ENCODE data around the gene HES1.
"Not testable (repeated sequence)": the region's sequence is repeated elsewhere in the genome, so short reads cannot be mapped to it uniquely, and the experiment has no call there.

The HES1 gene, protein sequence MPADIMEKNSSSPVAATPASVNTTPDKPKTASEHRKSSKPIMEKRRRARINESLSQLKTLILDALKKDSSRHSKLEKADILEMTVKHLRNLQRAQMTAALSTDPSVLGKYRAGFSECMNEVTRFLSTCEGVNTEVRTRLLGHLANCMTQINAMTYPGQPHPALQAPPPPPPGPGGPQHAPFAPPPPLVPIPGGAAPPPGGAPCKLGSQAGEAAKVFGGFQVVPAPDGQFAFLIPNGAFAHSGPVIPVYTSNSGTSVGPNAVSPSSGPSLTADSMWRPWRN

GRCh38 chr3:194135806-194136518, at the start of gene HES1:
Gene HES1, plus strand, starts transcription at chr3:194136148. Its CDS starts 233 bp downstream, at chr3:194136381.
- FAIRE-seq (peak; percentile 28), DNase-seq (ENCODE audit: insufficient read length, low spot score) (peak; percentile 92)

GRCh38 chr3:194086388-194087075, 49.4 kb upstream of the HES1 start:
- DNase-seq (ENCODE audit: insufficient read length, low spot score) (no peak), FAIRE-seq (no peak)

DNA sequence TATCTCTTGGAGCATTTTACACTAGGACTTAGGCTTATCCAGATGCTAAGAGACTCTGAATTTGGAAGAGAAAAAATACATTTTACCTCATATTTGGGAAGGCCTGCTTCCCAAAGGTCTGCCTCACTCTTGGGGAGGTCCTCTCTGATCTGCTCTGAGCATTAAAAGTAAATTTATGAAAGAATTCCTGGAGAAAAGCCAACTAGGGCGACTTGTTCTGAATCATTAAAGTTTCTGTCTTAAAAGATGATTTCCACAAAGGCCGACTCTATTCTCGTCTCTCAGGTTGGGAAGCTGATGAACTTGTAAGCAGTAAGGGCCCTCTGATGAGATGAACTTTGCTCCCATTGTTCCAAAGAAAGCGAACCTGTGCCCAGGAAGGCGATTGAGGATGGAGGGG, 48.7 kb upstream of the HES1 start:
- no peak for DNase-seq (ENCODE audit: insufficient read length, low spot score)
- no peak for FAIRE-seq

GRCh38 chr3:194087995-194088855, 47.7 kb upstream of the HES1 start:
- FAIRE-seq (no peak), DNase-seq (ENCODE audit: insufficient read length, low spot score) (no peak)

DNA sequence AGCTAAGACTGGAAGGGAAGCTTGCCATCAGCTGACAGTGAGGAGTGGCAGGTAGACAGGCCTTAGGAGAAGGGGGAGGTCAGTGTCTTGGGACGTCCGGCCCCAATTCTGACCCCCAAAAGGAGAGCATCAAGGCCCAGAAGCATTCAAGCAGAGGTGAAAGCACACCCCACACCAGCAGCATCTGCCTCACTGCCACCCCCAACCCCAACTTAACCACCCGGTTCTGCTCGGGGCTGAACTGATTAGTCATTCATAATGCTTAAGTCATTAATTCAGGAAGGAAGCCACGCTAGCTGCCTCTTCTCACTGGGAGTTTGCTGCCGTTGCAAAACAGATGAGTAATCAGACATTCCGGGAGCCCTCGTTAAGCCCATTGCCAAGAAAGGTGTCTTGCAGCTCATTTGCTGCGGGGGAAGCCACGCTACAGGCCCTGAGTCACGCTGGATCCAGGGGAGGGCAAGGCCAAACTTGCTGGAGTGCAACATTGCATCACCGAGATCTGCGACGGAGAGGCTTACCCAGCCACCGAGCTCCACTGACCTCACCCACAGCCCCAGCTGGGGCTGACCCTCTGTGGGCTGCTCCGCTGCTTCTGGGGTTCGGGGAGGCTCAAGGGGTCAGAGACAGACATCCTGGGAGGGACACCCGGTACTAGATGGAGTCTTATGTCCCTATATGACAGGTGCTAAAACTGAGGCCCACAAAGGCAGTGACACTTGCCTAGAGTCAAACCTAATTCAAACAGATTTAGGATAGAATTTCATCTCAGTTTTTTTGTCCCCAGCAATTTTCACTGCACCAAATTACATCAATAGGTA, 46.4 kb upstream of the HES1 start:
- DNase-seq (ENCODE audit: insufficient read length, low spot score) = peak; percentile 96
- peak; percentile 95 for FAIRE-seq

DNA sequence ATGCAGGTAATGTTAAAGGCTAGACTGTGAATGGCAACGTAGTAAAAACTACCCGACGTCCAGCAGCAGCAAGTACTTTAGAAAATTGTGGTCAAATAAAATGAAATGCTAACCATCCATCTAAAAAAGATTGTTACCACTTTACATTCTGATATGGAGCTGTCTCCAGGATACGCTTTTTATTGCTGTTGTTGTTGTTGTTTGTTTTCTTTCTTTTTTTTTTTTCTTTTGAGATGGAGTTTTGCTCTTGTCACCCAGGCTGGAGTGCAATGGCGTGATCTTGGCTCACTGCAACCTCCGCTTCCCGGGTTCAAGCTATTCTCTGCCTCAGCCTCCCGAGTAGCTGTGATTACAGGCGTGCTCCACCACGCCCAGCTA, 45.8 kb upstream of the HES1 start:
- not testable (repeated sequence) for DNase-seq (ENCODE audit: insufficient read length, low spot score); FAIRE-seq

- no peak for FAIRE-seq
- DNase-seq (ENCODE audit: insufficient read length, low spot score) = no peak
Measured at GRCh38 chr3:194090716-194091115, 45.2 kb upstream of the HES1 start.

- DNase-seq (ENCODE audit: insufficient read length, low spot score) (peak; percentile 76), FAIRE-seq (no peak)
Measured at GRCh38 chr3:194091141-194091540, 44.8 kb upstream of the HES1 start.

DNA sequence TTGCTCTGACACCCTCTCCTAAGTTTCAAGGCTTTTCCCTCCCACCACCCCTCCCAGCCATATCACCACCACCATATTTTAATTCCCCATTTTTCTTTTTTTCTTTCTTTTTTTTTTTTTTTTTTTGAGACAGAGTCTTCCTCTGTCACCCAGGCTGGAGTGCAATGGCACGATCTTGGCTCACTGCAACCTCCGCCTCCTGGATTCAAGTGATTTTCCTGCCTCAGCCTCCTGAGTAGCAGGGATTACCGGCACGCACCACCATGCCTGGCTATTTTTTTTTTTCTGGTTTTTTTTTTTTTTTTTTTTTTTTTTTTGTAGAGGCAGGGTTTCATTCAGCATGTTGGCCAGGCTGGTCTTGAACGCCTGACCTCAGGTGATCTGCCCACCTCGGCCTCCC, 44.1 kb upstream of the HES1 start:
- DNase-seq (ENCODE audit: insufficient read length, low spot score); FAIRE-seq: not testable (repeated sequence)

DNA sequence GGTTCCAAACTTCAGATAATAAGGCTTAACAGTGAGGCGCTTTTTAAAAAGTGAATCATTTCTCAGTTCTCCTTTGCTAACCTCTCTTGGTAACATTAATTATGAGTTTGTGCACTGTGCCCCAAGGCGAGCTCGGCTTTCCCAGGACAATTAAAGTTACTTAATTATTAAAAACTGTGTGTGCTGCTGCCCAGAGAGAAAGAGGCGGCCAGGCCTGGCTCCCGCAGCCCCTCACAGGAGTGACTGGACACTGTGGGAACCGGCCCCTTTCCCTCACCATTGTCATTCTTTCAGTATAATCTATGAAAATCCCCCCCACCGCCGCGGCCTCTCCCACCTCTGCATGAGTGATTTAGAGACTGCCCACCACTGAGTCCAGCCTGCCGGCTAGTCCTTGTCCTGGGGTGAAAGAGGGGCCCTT, 43.1 kb upstream of the HES1 start:
- no peak for DNase-seq (ENCODE audit: insufficient read length, low spot score)
- FAIRE-seq = no peak

- no peak for FAIRE-seq
Measured at GRCh38 chr3:194093842-194094241, 42.1 kb upstream of the HES1 start.

DNA sequence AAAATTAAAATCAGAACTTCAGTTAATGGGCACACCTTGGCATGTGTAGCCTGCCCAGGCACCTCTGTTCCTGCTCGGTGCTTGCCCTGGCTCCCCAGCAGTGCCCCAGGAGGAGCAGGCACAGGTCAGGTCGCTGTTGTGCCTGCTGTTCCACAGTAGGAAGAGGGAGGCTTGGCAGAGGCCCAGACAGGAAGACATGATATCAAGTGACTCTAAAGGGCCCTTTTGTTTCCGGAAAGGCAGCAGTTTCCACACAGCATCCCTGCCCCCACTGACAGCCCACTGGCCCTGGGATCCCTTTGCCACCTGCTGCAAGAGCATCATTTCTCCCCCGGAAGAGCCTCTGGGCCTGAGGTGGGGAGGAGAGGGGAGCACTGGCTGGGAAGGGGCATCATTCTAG, 40.5 kb upstream of the HES1 start:
- DNase-seq (ENCODE audit: insufficient read length, low spot score) = no peak
- FAIRE-seq = no peak

More at GRCh38 chr3:194093842-194094241, 42.1 kb upstream of the HES1 start:
- DNase-seq (ENCODE audit: insufficient read length, low spot score) = no peak

DNA sequence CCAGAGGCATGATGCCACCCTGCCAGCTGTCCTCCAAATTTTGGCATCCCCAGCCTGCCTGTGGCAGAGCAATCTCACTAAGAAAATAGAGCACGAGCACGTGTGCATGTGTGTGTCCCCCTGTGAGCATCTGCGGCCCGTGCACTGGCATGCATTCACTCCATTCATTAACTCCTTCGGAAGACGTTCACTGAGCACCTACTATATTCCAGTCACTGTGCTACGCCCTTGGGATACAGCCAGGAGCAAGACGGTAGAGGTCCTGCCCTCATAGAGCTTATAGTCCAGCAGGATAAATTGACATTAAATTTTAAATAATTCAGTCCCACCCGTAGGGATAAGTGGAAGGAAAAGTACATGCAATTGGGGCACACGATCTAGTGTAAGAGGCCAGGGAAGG, 40.0 kb upstream of the HES1 start:
- FAIRE-seq (no peak), DNase-seq (ENCODE audit: insufficient read length, low spot score) (no peak)

GRCh38 chr3:194097141-194097882, 38.6 kb upstream of the HES1 start:
- no peak for DNase-seq (ENCODE audit: insufficient read length, low spot score)
- FAIRE-seq = no peak

GRCh38 chr3:194098081-194098842, 37.7 kb upstream of the HES1 start:
- no peak for DNase-seq (ENCODE audit: insufficient read length, low spot score)

GRCh38 chr3:194098843-194099183, 37.1 kb upstream of the HES1 start:
- DNase-seq (ENCODE audit: insufficient read length, low spot score) = no peak
- no peak for FAIRE-seq

More at GRCh38 chr3:194098081-194098842, 37.7 kb upstream of the HES1 start:
- FAIRE-seq = no peak

- FAIRE-seq (no peak), DNase-seq (ENCODE audit: insufficient read length, low spot score) (no peak)
Measured at GRCh38 chr3:194099215-194099614, 36.7 kb upstream of the HES1 start.

DNA sequence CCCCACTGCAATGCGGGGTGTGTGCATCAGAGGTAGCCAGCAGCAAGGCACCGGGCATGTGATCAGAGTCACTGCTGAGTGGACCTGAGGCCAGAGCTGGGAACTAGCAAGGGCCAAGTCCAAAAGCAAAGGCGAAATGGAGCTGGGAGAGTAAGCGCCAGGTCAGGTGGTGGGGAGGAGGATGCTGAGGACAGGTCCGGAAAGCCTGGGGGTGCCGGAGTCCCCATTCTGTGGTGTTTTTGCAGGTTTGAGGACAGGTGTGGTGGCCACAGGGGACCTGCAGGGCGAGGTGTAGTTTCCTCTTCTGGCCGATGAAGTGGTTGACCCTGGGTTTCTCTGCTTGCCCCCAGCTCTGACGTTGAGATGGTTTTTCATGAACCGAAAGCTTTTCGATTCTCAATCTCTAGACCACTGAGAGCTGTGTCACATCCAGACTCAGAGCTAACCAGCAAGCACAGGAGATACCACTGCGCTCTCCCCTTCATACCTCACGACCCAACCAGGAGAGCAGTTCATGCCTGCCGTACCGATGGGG, 35.0 kb upstream of the HES1 start:
- DNase-seq (ENCODE audit: insufficient read length, low spot score) = no peak

More for the DNA sequence above, 35.0 kb upstream of the HES1 start:
- FAIRE-seq = no peak
